A549 (cell line): ENCODE data around the gene PLD4. TPM values are rescaled to one million over a fixed set of nuclear protein-coding genes. Genes with fewer than 3 reads are reported as not detected.

Experiments used
- ATAC-seq, 2 experiments: fragments of 200-7000 bp in 1 of 2; fragments of >200 bp in 1 of 2; cut with Nextera tagmentation in 1 of 2; cut with Tn5 transposase in 1 of 2; 3 replicates each; pipeline versions ENCODE4 v1.8.0 to v1.9.1; 2018 to 2020; ENCODE audit warnings: mild to moderate bottlenecking in 1 of 2, moderate library complexity in 1 of 2
- CTCF ChIA-PET: fragments of 300-600 bp; sonication (Branson Sonifier 250); formaldehyde crosslinking; extraction: SDS; loops from one replicate; lab custom pipeline; 2021; ENCODE audit warnings: antibody characterized with exemption, inconsistent platforms; lab: Yijun Ruan, JAX
- POLR2A ChIA-PET: fragments of 350-600 bp; formaldehyde crosslinking; extraction: SDS; loops from one replicate; lab custom pipeline; 2021; ENCODE audit warnings: antibody characterized with exemption, inconsistent platforms; lab: Yijun Ruan, JAX
- DNase-seq, 2 experiments: peaks; one replicate each; pipeline versions ENCODE4 v3.0.0 to v3.0.0-alpha.2; 2011 to 2016; ENCODE audit warnings: low read depth in 1 of 2, low spot score in 1 of 2
- FAIRE-seq: peaks from 2 replicates; lab custom pipeline; 2011; peaks lifted over from hg19 to GRCh38; lab: Jason Lieb, UNC
- H3K27ac ChIP-seq, 2 experiments: fragments of >200 bp; sonication (Bioruptor Twin); formaldehyde crosslinking; 3 replicates each; pipeline ENCODE4 v1.5.1; 2016 to 2017
- H3K4me1 ChIP-seq: fragments of >200 bp; sonication (Bioruptor Twin); formaldehyde crosslinking; 3 replicates; pipeline ENCODE4 v1.6.1; 2016
- H3K4me2 ChIP-seq: fragments of >200 bp; sonication (Bioruptor Twin); formaldehyde crosslinking; 3 replicates; pipeline ENCODE4 v1.6.1; 2016
- H3K4me3 ChIP-seq: fragments of >200 bp; sonication (Bioruptor Twin); formaldehyde crosslinking; 3 replicates; pipeline ENCODE4 v1.5.1; 2016
- H3K9me3 ChIP-seq: fragments of >200 bp; sonication (Bioruptor Twin); formaldehyde crosslinking; 3 replicates; pipeline ENCODE4 v1.6.1; 2016
- BHLHE40 ChIP-seq: IDR thresholded peaks from 2 replicates; pipeline ENCODE4 v1.6.1; 2012; ENCODE audit warnings: low read depth, low read length, inconsistent platforms
- CHD4 ChIP-seq: fragments of 200-600 bp; sonication (generic); IDR thresholded peaks from 2 replicates; pipeline ENCODE4 v1.6.1; 2016; ENCODE audit warnings: antibody characterized with exemption, mild to moderate bottlenecking, borderline replicate concordance
- CTCF ChIP-seq: fragments of >200 bp; sonication (Bioruptor Twin); formaldehyde crosslinking; IDR thresholded peaks from 3 replicates; pipeline ENCODE4 v1.5.1; 2016
- EHF ChIP-seq: fragments of 250-450 bp; sonication (Bioruptor Pico); IDR thresholded peaks from 2 replicates; pipeline ENCODE4 v1.5.0; 2020; ENCODE audit warnings: mild to moderate bottlenecking
- EHMT2 ChIP-seq: fragments of 200-600 bp; sonication (generic); IDR thresholded peaks from 2 replicates; pipeline ENCODE4 v1.6.1; 2016; ENCODE audit warnings: antibody characterized with exemption, low read depth, mild to moderate bottlenecking, moderate library complexity
- ELK1 ChIP-seq: fragments of 150-350 bp; IDR thresholded peaks from 2 replicates; pipeline ENCODE4 v1.6.1; 2014; ENCODE audit warnings: low read depth, mild to moderate bottlenecking, low read length
- EP300 ChIP-seq, 2 experiments: fragments of >200 bp; sonication (Bioruptor Twin); formaldehyde crosslinking; IDR thresholded peaks; 2 replicates in 1 of 2; 3 replicates in 1 of 2; pipeline ENCODE4 v1.6.1; 2016 to 2017
- ESRRA ChIP-seq: fragments of 150-350 bp; IDR thresholded peaks from 2 replicates; pipeline ENCODE4 v1.6.1; 2014; ENCODE audit warnings: mild to moderate bottlenecking, low read length, borderline replicate concordance
- FOSB ChIP-seq: fragments of 250-450 bp; sonication (Bioruptor Pico); IDR thresholded peaks from 2 replicates; pipeline ENCODE4 v1.5.0; 2020; ENCODE audit warnings: mild to moderate bottlenecking, moderate library complexity
- HDAC2 ChIP-seq: fragments of 200-600 bp; sonication (generic); IDR thresholded peaks from 2 replicates; pipeline ENCODE4 v1.6.1; 2016
- HEYL ChIP-seq: fragments of 250-450 bp; sonication (Bioruptor Pico); IDR thresholded peaks from 2 replicates; pipeline ENCODE4 v1.8.0; 2021; ENCODE audit warnings: mild to moderate bottlenecking, moderate library complexity
- HOXB5 ChIP-seq: fragments of 250-450 bp; sonication (Bioruptor Pico); IDR thresholded peaks from 2 replicates; pipeline ENCODE4 v1.5.0; 2020; ENCODE audit warnings: mild to moderate bottlenecking, moderate library complexity
- JUN ChIP-seq, 2 experiments: fragments of >200 bp; sonication (Bioruptor Twin); formaldehyde crosslinking; IDR thresholded peaks; 2 replicates in 1 of 2; 3 replicates in 1 of 2; pipeline ENCODE4 v1.6.1; 2016 to 2017
- JUNB ChIP-seq: fragments of >200 bp; sonication (Bioruptor Twin); formaldehyde crosslinking; IDR thresholded peaks from 2 replicates; pipeline ENCODE4 v1.6.1; 2016
- KDM1A ChIP-seq: fragments of 200-600 bp; sonication (generic); IDR thresholded peaks from 2 replicates; pipeline ENCODE4 v1.6.1; 2016; ENCODE audit warnings: low read depth, mild to moderate bottlenecking
- MAZ ChIP-seq: fragments of 150-350 bp; IDR thresholded peaks from 2 replicates; pipeline ENCODE4 v1.6.1; 2014; ENCODE audit warnings: antibody characterized with exemption, low read depth, low read length, borderline replicate concordance
- MYC ChIP-seq: IDR thresholded peaks from 2 replicates; pipeline ENCODE4 v1.6.1; 2012; ENCODE audit warnings: mild to moderate bottlenecking, inconsistent platforms, low read length, improper control_type of control experiment, borderline replicate concordance
- NFE2L2 ChIP-seq: fragments of 150-350 bp; conservative IDR thresholded peaks from 2 replicates; pipeline ENCODE4 v1.6.1; 2014; ENCODE audit warnings: low read length
- NR3C1 ChIP-seq: fragments of >200 bp; sonication (Bioruptor Twin); formaldehyde crosslinking; IDR thresholded peaks from 3 replicates; pipeline ENCODE4 v1.6.1; 2017
- RCOR1 ChIP-seq: fragments of 150-350 bp; IDR thresholded peaks from 2 replicates; pipeline ENCODE4 v1.6.1; 2014; ENCODE audit warnings: antibody characterized with exemption, low read length, low read depth
- RNF2 ChIP-seq: fragments of 200-600 bp; sonication (generic); IDR thresholded peaks from 2 replicates; pipeline ENCODE4 v1.6.1; 2016; ENCODE audit warnings: low read depth, mild to moderate bottlenecking, antibody characterized with exemption, moderate library complexity, borderline replicate concordance
- WGBS: methylation state at CpG from one replicate; pipeline ENCODE4 v1.1.6; 2017; ENCODE audit errors: missing lambda C conversion rate; 5-methylcytosine and 5-hydroxymethylcytosine counted together
- polyA plus RNA-seq, 4 experiments: library from polyadenylated mRNA; depleted of rRNA in 3 of 4; stranded (reverse); fragments of >200 nt; fragmentation: RNase III in 1 of 4; extraction: RNeasy Plus Mini Kit Qiagen cat#74134 plus additional on column Dnase treatment in 1 of 4; gene quantifications; 2 replicates in 3 of 4; 3 replicates in 1 of 4; pipeline ENCODE4 v1.2.3, GENCODE V29; 2011 to 2017

Gene PLD4
- polyA plus RNA-seq, 2 of the 4 experiments (the other 2 are of a cell fraction) = 0.01 TPM

GRCh38 chr14:104895207-104895785 lies 29.4 kb upstream of the PLD4 start:
- ChIA-PET CTCF (interaction anchor here (0.5 to 3.9 kb wide), 31 partner anchors 8 to 192 kb away, joined by 3 to 40 read pairs (median 6); partner anchors contain the start of genes CEP170B and PLD4), POLR2A (interaction anchor here (0.6 to 0.9 kb wide), 2 partner anchors 74 to 153 kb away, joined by 4 to 5 read pairs; no protein-coding TSS in a partner anchor)
- 98% methylated on average over 8 of the region's 9 CpGs for WGBS

GRCh38 chr14:104895786-104896661 lies 28.7 kb upstream of the PLD4 start:
- FAIRE-seq (no peak), DNase-seq (no peak), ATAC-seq (peak; percentile 9 to 30; a peak in 3 of 6 replicates)
- TF ChIP-seq JUNB = no peak
- no peak for TF ChIP-seq KDM1A
- TF ChIP-seq ELK1 = no peak
- no peak for TF ChIP-seq EHMT2
- TF ChIP-seq HEYL (CRISPR knock-in tag) = no peak
- no peak for TF ChIP-seq MAZ
- POLR2A ChIA-PET = interaction anchor here (0.6 to 0.9 kb wide), 2 partner anchors 73 to 153 kb away, joined by 4 to 5 read pairs; no protein-coding TSS in a partner anchor
- Histone ChIP-seq H3K9me3 (no peaks in the 10 kb centered on the region), H3K4me2 (no peak overlapping the region), H3K4me3 (no peak overlapping the region), H3K27ac (no peak overlapping the region), H3K4me1 (peaks cover 15% of the 10 kb centered on the region)
- CTCF ChIA-PET = interaction anchor here (0.5 to 3.9 kb wide), 35 partner anchors 9 to 202 kb away, joined by 3 to 40 read pairs (median 4); partner anchors contain the start of genes CEP170B and PLD4
- WGBS = 77% methylated on average over 26 of the region's 34 CpGs

More at GRCh38 chr14:104895207-104895785, 29.4 kb upstream of the PLD4 start:
- no peak for FAIRE-seq
- no peaks in the 10 kb centered on the region for H3K9me3 ChIP-seq
- H3K27ac ChIP-seq = no peak overlapping the region
- no peak overlapping the region for H3K4me2 ChIP-seq
- no peak overlapping the region for H3K4me3 ChIP-seq
- peaks cover 15% of the 10 kb centered on the region for H3K4me1 ChIP-seq
- ATAC-seq = peak in 1 of 2 experiments; percentile 4; a peak in 2 of 6 replicates
- TF ChIP-seq ESRRA (peak; percentile 68; the same call in 1 of the 2 replicates), MYC (no peak)
- DNase-seq = no peak

GRCh38 chr14:104897330-104898194 lies 27.1 kb upstream of the PLD4 start:
- H3K9me3 ChIP-seq = no peaks in the 10 kb centered on the region
- H3K4me3 ChIP-seq = no peak overlapping the region
- 86% methylated on average over 30 of the region's 37 CpGs for WGBS
- ChIA-PET POLR2A (no interaction called here), CTCF (interaction anchor here (0.7 to 3.9 kb wide), 14 partner anchors 12 to 189 kb away, joined by 3 to 40 read pairs (median 8); no protein-coding TSS in a partner anchor)
- no peak overlapping the region for H3K27ac ChIP-seq
- ATAC-seq (no peak), FAIRE-seq (no peak), DNase-seq (no peak)
- no peak overlapping the region for H3K4me2 ChIP-seq
- no peak for TF ChIP-seq RNF2
- no peak for TF ChIP-seq EP300 (IDR thresholded peaks at IDR 0.05)
- TF ChIP-seq NFE2L2 = no peak
- peaks cover 15% of the 10 kb centered on the region for H3K4me1 ChIP-seq

- WGBS = 91% methylated on average over 7 of the region's 7 CpGs
- no peak for DNase-seq
- ATAC-seq = no peak
- POLR2A ChIA-PET = no interaction called here
- Histone ChIP-seq H3K9me3 (no peaks in the 10 kb centered on the region), H3K4me3 (no peak overlapping the region), H3K4me1 (peaks cover 15% of the 10 kb centered on the region), H3K4me2 (no peak overlapping the region), H3K27ac (no peak overlapping the region)
- CTCF ChIA-PET = interaction anchor here (1.1 to 2.6 kb wide), 6 partner anchors 35 to 189 kb away, joined by 3 to 10 read pairs (median 4); no protein-coding TSS in a partner anchor
- TF ChIP-seq BHLHE40 (no peak), JUN (IDR thresholded peaks at IDR 0.05) (no peak), JUNB (no peak), EHF (CRISPR knock-in tag) (no peak), RCOR1 (no peak), HOXB5 (CRISPR knock-in tag) (no peak), HDAC2 (no peak), FOSB (CRISPR knock-in tag) (no peak), NR3C1 (no peak), CHD4 (no peak), CTCF (no peak), MYC (no peak)
- no peak for FAIRE-seq
Measured at GRCh38 chr14:104898195-104898558, 26.5 kb upstream of the PLD4 start.
